ENCODE data around the gene LRMDA. TPM values are rescaled to one million over a fixed set of nuclear protein-coding genes. Genes with fewer than 3 reads are reported as not detected.

Gene LRMDA
- total RNA-seq, 1 donor from 2014 or later: 2.1 TPM

DNA sequence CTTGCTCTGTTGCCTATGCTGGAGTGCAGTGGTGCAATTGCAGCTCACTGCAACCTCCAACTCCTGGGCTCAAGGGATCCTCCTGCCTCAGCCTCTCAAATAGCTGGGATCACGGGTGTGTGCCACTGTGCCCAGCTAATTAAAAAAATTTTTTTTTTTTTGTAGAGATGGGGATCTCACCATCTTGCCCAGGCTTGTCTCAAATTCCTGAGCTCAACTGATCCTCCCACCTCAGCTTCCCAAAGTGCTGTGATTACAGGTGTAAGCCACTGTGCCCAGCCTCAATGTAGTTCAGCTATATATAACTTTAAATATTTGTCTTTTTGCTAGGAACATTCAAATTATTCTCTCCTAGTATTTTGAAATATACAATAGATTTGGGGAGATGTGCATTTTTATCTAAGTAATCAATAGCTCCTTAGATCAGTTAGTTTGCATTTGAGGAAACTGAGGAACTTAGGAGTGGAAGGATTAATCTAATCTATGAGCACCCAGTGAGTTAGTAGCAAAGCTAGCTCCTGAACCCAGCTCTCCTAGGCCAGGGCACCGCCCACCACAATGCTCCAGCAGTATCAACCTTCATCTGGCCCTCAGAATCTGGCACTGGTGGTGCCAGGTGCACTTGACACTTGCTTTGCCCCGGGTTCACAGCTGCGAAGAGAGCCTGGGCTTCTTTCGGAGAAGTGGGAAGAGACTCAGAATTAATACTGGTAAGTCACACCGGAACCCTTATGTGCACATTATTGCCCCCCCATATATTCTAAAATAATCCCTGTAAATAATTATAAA is 5.9 kb upstream of the LRMDA start:
- no peak for DNase-seq

DNA sequence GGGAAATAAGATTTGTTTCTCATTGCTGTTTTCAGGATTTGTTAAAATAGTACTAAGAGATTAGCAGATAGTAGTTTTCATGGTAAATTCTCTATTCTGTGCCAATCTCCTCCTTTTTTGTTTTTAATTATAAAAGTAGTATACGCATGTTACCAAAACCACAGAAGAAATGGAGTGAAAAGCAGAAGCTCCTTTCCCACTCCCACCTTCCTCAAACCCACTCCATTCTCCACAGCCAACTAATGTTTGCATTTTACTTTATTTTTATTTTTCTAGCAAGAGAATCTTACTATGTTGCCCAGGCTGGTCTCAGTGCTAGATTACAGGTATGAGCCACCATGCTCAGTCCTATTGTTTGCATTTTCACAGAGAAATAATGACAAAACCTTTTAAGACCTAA is 4.5 kb upstream of the LRMDA start:
- Mint-ChIP-seq H3K36me3 (ENCODE audit: unreplicated experiment) (no peaks in the 10 kb centered on the region), H3K9me3 (ENCODE audit: unreplicated experiment) (peaks cover 1% of the 10 kb centered on the region), H3K4me1 (ENCODE audit: low read depth, unreplicated experiment) (peaks cover 2% of the 10 kb centered on the region), H3K27ac (ENCODE audit: unreplicated experiment) (no peak overlapping the region), H3K27me3 (ENCODE audit: unreplicated experiment) (peaks cover 10% of the 10 kb centered on the region), H3K4me3 (ENCODE audit: unreplicated experiment) (no peak overlapping the region)
- DNase-seq: no peak
- TF ChIP-seq, protein P1, sequence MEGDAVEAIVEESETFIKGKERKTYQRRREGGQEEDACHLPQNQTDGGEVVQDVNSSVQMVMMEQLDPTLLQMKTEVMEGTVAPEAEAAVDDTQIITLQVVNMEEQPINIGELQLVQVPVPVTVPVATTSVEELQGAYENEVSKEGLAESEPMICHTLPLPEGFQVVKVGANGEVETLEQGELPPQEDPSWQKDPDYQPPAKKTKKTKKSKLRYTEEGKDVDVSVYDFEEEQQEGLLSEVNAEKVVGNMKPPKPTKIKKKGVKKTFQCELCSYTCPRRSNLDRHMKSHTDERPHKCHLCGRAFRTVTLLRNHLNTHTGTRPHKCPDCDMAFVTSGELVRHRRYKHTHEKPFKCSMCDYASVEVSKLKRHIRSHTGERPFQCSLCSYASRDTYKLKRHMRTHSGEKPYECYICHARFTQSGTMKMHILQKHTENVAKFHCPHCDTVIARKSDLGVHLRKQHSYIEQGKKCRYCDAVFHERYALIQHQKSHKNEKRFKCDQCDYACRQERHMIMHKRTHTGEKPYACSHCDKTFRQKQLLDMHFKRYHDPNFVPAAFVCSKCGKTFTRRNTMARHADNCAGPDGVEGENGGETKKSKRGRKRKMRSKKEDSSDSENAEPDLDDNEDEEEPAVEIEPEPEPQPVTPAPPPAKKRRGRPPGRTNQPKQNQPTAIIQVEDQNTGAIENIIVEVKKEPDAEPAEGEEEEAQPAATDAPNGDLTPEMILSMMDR (IDR thresholded peaks at IDR 0.05; ENCODE audit: partially characterized antibody, unreplicated experiment): no peak

More for the DNA sequence above, 5.9 kb upstream of the LRMDA start:
- Mint-ChIP-seq H3K4me3 (ENCODE audit: unreplicated experiment) (no peak overlapping the region), H3K9me3 (ENCODE audit: unreplicated experiment) (no peaks in the 10 kb centered on the region), H3K27ac (ENCODE audit: unreplicated experiment) (no peak overlapping the region), H3K4me1 (ENCODE audit: low read depth, unreplicated experiment) (peaks cover under 1% of the 10 kb centered on the region), H3K36me3 (ENCODE audit: unreplicated experiment) (no peaks in the 10 kb centered on the region), H3K27me3 (ENCODE audit: unreplicated experiment) (peaks cover 9% of the 10 kb centered on the region)
- TF ChIP-seq, protein P1 (IDR thresholded peaks at IDR 0.05; ENCODE audit: partially characterized antibody, unreplicated experiment): no peak

DNA sequence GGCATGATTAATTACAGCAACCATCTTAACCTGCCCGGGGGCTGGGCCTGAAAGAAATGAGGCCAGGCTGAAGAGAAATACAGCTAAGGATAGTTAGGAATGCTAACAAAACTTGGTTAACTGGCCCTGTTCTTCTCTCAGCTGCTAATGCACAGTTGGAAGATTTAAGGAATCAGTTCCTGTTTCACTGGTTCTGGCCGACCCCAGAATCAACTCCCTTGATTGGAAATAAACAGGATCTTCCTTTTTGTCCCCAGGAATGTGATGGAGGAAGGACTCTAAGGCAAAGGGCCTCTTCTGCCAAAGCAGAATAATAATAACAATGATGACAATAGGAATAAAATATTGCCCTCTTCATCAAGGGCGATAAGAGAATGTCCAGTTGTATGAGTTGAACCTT is 3.5 kb upstream of the LRMDA start:
- peaks cover 2% of the 10 kb centered on the region for H3K9me3 Mint-ChIP-seq (ENCODE audit: unreplicated experiment)
- no peaks in the 10 kb centered on the region for H3K36me3 Mint-ChIP-seq (ENCODE audit: unreplicated experiment)
- TF ChIP-seq, protein P1 (IDR thresholded peaks at IDR 0.05; ENCODE audit: partially characterized antibody, unreplicated experiment): no peak
- DNase-seq: no peak
- peaks cover 12% of the 10 kb centered on the region for H3K27me3 Mint-ChIP-seq (ENCODE audit: unreplicated experiment)
- H3K4me3 Mint-ChIP-seq (ENCODE audit: unreplicated experiment): no peak overlapping the region
- peaks cover 2% of the 10 kb centered on the region for H3K4me1 Mint-ChIP-seq (ENCODE audit: low read depth, unreplicated experiment)
- no peak overlapping the region for H3K27ac Mint-ChIP-seq (ENCODE audit: unreplicated experiment)

DNA sequence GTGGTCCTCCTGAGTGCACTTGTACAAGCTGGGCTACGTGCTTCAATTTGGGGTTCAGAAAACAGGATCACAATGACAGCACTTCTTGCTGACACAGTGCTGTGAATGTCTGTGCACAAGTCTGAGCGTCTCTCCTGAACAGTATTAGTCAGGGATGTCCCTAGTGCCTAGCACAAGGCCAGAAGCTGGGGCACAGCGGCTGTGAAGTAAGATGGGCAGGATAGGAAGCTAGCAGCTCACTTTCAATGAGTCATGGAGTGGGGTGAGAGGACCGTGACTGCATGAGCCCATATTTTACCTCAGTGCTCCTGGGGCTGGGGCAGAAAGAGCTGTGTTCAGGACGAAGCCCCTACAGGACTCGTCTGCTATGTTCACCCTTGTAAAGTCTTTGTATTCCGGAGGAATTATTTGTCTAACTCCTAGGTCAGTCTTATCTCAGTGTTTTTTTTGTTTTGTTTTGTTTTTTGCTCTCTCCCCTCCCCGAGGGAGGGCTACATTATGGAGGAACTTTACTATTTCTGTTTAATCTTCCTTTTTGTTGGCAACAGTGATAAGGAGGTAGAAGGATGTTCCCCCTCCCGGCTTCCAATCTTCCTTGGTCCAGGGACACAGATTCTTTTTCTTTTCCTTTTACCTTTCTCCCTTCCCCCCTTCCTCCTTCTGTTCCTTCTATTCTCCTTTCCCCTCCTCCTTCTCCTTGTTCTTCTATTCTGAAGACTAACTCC is 2.8 kb upstream of the LRMDA start:
- Mint-ChIP-seq H3K36me3 (ENCODE audit: unreplicated experiment) (no peaks in the 10 kb centered on the region), H3K4me1 (ENCODE audit: low read depth, unreplicated experiment) (peaks cover 2% of the 10 kb centered on the region), H3K27ac (ENCODE audit: unreplicated experiment) (no peak overlapping the region), H3K27me3 (ENCODE audit: unreplicated experiment) (peaks cover 9% of the 10 kb centered on the region), H3K9me3 (ENCODE audit: unreplicated experiment) (peaks cover 2% of the 10 kb centered on the region), H3K4me3 (ENCODE audit: unreplicated experiment) (no peak overlapping the region)
- TF ChIP-seq, protein P1 (IDR thresholded peaks at IDR 0.05; ENCODE audit: partially characterized antibody, unreplicated experiment): no peak
- no peak for DNase-seq
